Ovary (tissue), 9 donors: ENCODE results near the gene HS3ST6. TPM values are rescaled to one million over a fixed set of nuclear protein-coding genes. Genes with fewer than 3 reads are reported as not detected.

Experiments
- DNase-seq, 5 donors: peaks; one replicate each; pipeline ENCODE4 v3.0.0-alpha.2; 2019 to 2020
- H3K27ac ChIP-seq, 2 donors: fragments of 200-600 bp; one replicate each; pipeline versions ENCODE4 v1.5.1 to v1.8.0; 2019 to 2022
- H3K27me3 ChIP-seq: fragments of 200-600 bp; one replicate; pipeline ENCODE4 v1.8.0; 2022
- H3K36me3 ChIP-seq: fragments of 200-600 bp; sonication (generic); one replicate; pipeline ENCODE4 v1.5.1; 2019
- H3K4me1 ChIP-seq: one replicate; pipeline ENCODE4 v1.8.1; 2013; ENCODE audit warnings: mild to moderate bottlenecking, moderate library complexity; ENCODE audit not compliant: insufficient read depth
- H3K4me3 ChIP-seq: fragments of 200-600 bp; sonication (generic); one replicate; pipeline ENCODE4 v1.5.1; 2017
- H3K9me3 ChIP-seq, 2 donors: fragments of 200-600 bp in 1 of 2; sonication (generic) in 1 of 2; one replicate each; pipeline versions ENCODE4 v1.5.1 to v1.8.1; 2013 to 2019; ENCODE audit warnings: mild to moderate bottlenecking in 1 of 2, moderate library complexity in 1 of 2
- EP300 ChIP-seq: sonication (generic); formaldehyde crosslinking; IDR thresholded peaks from one replicate; pipeline ENCODE4 v1.6.1; 2017; ENCODE audit warnings: antibody characterized with exemption
- POLR2A ChIP-seq: fragments of 450-650 bp; IDR thresholded peaks from one replicate; pipeline ENCODE4 v1.6.1; 2017; ENCODE audit warnings: antibody characterized with exemption, mild to moderate bottlenecking, moderate library complexity
- WGBS, 3 donors: extraction: QIAGEN DNeasy Blood & Tissue Kit in 1 of 3; methylation state at CpG; one replicate each; pipeline versions ENCODE4 v1.1.5 to v1.1.7; 2013 to 2017; 5-methylcytosine and 5-hydroxymethylcytosine counted together
- intact Hi-C, 4 donors: fragments of 100-400 bp; cut with DNase I; formaldehyde crosslinking; loops; one replicate each; pipeline versions ENCODE4 v1.11.0 to v1.15.1; 2022 to 2023
- polyA plus RNA-seq, 2 donors: library from polyadenylated mRNA; stranded (reverse); fragments of 200-250 nt in 1 of 2; fragments of 350-450 nt in 1 of 2; fragmentation: Illumina TruSeq in 1 of 2; extraction: RNeasy Lipid Tissue Mini Kit (QIAGEN cat#74804) in 1 of 2; gene quantifications; one replicate each; pipeline ENCODE4 v1.2.3, GENCODE V29; 2013 to 2014
- total RNA-seq, 7 donors: library from RNA; depleted of rRNA in 2 of 7; stranded (reverse); fragments of >200 nt in 2 of 7; fragmentation: NEBNext Ultra II Directional in 3 of 7; extraction: Animal tissue kit (Norgen Biotek cat#: 25700) in 3 of 7; gene quantifications; one replicate each; pipeline versions ENCODE4 v1.1.0 to v1.2.4, GENCODE V29; 2016 to 2023
- TF ChIP-seq, protein P1 (sequence below), 3 donors: fragments of 450-650 bp in 2 of 3; fragments of 200-600 bp in 1 of 3; IDR thresholded peaks; one replicate each; pipeline versions ENCODE4 v1.5.1 to v1.8.0; 2016 to 2022; ENCODE audit warnings: antibody characterized with exemption in 3 of 3, mild to moderate bottlenecking in 1 of 3
- donor health status: DM: no; HTN: no; CAD: no; lungs with moderate emphysema.
- donor health status: DM: no; HTN: no; CAD: no.
- donor health status: Bipolar disorder and iron deficiency.
- donor health status: DM: yes; HTN: yes; CAD: no.
- donor health status: DM: no; HTN: no; CAD: no.
- donor health status: DM: yes; HTN: yes; CAD: no.

Gene HS3ST6
- total and polyA plus RNA-seq, 9 donors = 0.69 to 1.8 TPM; not detected in 7

DNA sequence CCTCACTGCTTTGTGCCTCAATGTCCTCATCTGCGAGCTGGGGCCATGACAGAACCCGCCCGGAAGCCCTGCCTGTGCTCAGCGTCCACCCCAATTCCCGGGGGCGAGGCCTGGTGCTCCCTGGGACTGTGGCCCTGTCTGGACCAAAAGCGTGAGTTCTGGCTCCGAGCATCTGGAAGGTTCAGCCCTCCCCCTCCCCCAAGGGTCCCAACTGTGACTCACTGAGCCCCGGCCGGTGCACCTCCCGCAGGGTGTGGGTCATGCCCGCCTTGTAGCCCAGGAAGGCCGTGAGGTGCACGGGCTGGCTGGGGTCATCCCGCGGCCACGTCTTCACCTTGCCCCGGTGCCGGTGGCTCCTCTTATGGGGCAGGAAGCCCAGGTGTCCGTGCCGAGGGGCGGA, 35.5 kb upstream of the HS3ST6 start:
- DNase-seq = no peak
- H3K4me3 ChIP-seq = no peak overlapping the region
- 87 to 91% (median 89%) methylated on average over 18 to 22 of the region's 22 CpGs for WGBS, 3 donors
- TF ChIP-seq EP300 = no peak
- no peak for TF ChIP-seq POLR2A
- TF ChIP-seq, protein P1, sequence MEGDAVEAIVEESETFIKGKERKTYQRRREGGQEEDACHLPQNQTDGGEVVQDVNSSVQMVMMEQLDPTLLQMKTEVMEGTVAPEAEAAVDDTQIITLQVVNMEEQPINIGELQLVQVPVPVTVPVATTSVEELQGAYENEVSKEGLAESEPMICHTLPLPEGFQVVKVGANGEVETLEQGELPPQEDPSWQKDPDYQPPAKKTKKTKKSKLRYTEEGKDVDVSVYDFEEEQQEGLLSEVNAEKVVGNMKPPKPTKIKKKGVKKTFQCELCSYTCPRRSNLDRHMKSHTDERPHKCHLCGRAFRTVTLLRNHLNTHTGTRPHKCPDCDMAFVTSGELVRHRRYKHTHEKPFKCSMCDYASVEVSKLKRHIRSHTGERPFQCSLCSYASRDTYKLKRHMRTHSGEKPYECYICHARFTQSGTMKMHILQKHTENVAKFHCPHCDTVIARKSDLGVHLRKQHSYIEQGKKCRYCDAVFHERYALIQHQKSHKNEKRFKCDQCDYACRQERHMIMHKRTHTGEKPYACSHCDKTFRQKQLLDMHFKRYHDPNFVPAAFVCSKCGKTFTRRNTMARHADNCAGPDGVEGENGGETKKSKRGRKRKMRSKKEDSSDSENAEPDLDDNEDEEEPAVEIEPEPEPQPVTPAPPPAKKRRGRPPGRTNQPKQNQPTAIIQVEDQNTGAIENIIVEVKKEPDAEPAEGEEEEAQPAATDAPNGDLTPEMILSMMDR (IDR thresholded peaks at IDR 0.05) = no peak
- intact Hi-C loops = no loop called here
- H3K27ac ChIP-seq = no peak overlapping the region
- H3K27me3 ChIP-seq = no peaks in the 10 kb centered on the region
- H3K9me3 ChIP-seq = no peaks in the 10 kb centered on the region
- no peaks in the 10 kb centered on the region for H3K4me1 ChIP-seq
- no peaks in the 10 kb centered on the region for H3K36me3 ChIP-seq

DNA sequence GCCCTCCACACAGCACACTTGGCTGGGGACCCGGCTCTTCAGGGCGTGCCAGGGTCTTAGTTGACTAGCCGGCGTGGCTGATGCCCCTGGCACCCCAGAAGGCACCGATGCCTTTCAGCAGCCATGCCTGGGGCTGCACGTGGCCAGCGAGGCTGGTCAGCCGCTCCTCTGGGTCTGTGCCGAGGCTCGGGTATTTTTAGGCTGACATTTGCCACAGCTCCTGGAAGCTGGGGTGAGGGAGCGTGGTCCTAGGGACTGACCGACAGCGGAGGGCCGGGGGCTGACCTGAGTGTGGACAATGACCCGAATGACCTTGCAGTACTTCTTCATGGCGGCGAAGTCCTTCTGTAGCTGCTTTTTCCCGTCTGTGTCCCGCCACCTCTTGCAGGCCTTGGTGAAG, 32.3 kb upstream of the HS3ST6 start:
- Histone ChIP-seq H3K36me3 (no peaks in the 10 kb centered on the region), H3K27me3 (no peaks in the 10 kb centered on the region), H3K4me1 (no peaks in the 10 kb centered on the region), H3K4me3 (no peak overlapping the region), H3K9me3 (no peaks in the 10 kb centered on the region), H3K27ac (no peak overlapping the region)
- intact Hi-C loops = no loop called here
- DNase-seq = no peak
- TF ChIP-seq POLR2A (no peak), EP300 (no peak)
- TF ChIP-seq, protein P1 (IDR thresholded peaks at IDR 0.05) = no peak
- WGBS, 3 donors = 59 to 77% (median 71%) methylated on average over 18 to 19 of the region's 19 CpGs

DNA sequence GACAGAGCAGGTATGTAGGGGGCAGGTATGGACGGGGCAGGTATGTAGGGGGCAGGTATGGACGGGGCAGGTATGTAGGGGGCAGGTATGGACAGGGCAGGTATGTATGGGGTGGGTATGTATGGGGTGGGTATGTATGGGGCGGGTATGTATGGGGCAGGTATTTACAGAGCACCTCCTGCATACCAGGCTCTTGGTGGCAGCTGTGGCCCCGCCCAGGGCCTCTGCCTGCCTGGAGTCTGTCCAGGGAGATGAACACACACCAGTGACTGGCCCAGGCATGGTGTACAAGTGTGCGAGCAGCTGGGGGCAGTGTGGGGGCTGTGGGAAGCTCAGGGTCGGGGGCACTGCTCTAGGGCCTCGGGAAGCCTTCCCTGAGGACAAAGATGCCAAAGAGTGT, 31.8 kb upstream of the HS3ST6 start:
- Histone ChIP-seq H3K27ac (no peak overlapping the region), H3K9me3 (no peaks in the 10 kb centered on the region), H3K4me1 (no peaks in the 10 kb centered on the region), H3K36me3 (no peaks in the 10 kb centered on the region), H3K4me3 (no peak overlapping the region), H3K27me3 (no peaks in the 10 kb centered on the region)
- WGBS, 3 donors = 54 to 68% (median 61%) methylated on average over 7 of the region's 7 CpGs
- intact Hi-C loops = no loop called here
- no peak for TF ChIP-seq POLR2A
- TF ChIP-seq, protein P1 (IDR thresholded peaks at IDR 0.05) = no peak
- no peak for TF ChIP-seq EP300
- DNase-seq = no peak

DNA sequence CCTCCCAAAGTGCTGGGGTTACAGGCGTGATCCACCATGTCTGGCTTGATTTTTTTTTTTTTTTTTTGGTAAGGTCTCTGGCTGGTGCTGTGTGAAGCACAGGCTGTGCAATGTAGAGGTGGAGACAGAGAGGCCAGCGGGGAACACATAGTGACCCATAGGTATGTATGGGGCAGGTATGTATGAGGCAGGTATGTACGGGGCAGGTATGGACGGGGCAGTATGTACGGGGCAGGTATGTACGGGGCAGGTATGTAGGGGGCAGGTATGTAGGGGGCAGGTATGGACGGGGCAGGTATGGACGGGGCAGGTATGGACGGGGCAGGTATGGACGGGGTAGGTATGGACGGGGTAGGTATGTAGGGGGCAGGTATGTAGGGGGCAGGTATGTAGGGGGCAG, 31.3 kb upstream of the HS3ST6 start:
- Histone ChIP-seq H3K4me3 (no peak overlapping the region), H3K36me3 (no peaks in the 10 kb centered on the region), H3K27ac (no peak overlapping the region), H3K27me3 (no peaks in the 10 kb centered on the region), H3K4me1 (no peaks in the 10 kb centered on the region), H3K9me3 (no peaks in the 10 kb centered on the region)
- TF ChIP-seq EP300 = no peak
- TF ChIP-seq, protein P1 (IDR thresholded peaks at IDR 0.05) = no peak
- TF ChIP-seq POLR2A = no peak
- WGBS, 3 donors = 81 to 88% (median 85%) methylated on average over 11 of the region's 11 CpGs
- intact Hi-C loops = no loop called here
- DNase-seq = no peak

DNA sequence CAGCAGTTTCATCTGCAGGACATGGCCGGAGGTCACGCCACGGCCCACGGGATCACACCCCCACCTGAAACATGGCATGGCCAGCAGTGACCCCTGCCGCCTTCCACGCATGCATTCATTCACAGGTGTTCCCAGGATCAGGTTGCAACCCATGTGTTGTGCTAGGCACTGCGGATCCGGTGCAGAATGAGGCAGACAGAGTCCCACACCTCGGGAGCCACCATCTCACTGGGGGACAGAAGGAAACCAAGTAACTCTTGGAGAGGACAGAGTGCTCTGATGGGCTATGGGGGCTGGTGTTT, 29.1 kb upstream of the HS3ST6 start:
- H3K4me1 ChIP-seq = peaks cover 2% of the 10 kb centered on the region
- intact Hi-C loops = no loop called here
- H3K9me3 ChIP-seq = no peaks in the 10 kb centered on the region
- no peak overlapping the region for H3K27ac ChIP-seq
- no peaks in the 10 kb centered on the region for H3K36me3 ChIP-seq
- no peak for DNase-seq
- 79 to 90% (median 86%) methylated on average over 9 of the region's 9 CpGs for WGBS, 3 donors
- H3K27me3 ChIP-seq = no peaks in the 10 kb centered on the region
- H3K4me3 ChIP-seq = no peak overlapping the region
- TF ChIP-seq POLR2A (no peak), EP300 (no peak)
- TF ChIP-seq, protein P1 (IDR thresholded peaks at IDR 0.05) = no peak
